Smooth muscle cell of trachea (primary cell): ENCODE measurements around the gene TMPRSS11B. TPM values are rescaled to one million over a fixed set of nuclear protein-coding genes. Genes with fewer than 3 reads are reported as not detected.

Experiments
- total RNA-seq: library from RNA; depleted of rRNA; stranded (reverse); fragments of >200 nt; gene quantifications from 2 replicates; pipeline ENCODE4 v1.2.1, GENCODE V29; 2014

The TMPRSS11B gene, protein sequence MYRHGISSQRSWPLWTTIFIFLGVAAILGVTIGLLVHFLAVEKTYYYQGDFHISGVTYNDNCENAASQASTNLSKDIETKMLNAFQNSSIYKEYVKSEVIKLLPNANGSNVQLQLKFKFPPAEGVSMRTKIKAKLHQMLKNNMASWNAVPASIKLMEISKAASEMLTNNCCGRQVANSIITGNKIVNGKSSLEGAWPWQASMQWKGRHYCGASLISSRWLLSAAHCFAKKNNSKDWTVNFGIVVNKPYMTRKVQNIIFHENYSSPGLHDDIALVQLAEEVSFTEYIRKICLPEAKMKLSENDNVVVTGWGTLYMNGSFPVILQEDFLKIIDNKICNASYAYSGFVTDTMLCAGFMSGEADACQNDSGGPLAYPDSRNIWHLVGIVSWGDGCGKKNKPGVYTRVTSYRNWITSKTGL
- total RNA-seq = not detected in 2 replicates

DNA sequence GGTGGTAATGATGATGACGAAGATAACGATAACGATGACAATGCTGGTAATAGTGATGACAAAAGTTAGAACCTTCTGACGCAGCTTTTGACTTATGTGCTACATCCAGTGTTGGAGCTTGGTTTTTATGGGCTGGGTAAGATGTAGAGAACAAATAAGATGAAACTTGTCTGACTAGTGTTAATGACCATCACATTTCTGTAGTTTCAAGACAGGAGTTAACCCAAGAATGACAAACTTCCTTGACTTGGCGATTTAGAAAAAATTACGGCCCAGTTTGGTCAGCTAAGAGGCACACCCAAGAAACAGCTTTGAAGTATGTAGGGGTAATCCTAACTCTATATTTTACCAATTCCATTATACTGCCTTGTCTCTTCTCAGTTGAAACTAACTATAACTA is at the start of gene TMPRSS11B:
Gene TMPRSS11B (minus strand): TSS at position 101 of the 400 bp plus-strand sequence. CDS start 136 bp downstream, outside the sequence.

Other genes starting within 250 kb of the TMPRSS11B start
- gene TMPRSS11F, start 115.8 kb downstream of the TMPRSS11B start, total RNA-seq = not detected in 2 replicates
- gene YTHDC1, start 104.4 kb upstream of the TMPRSS11B start, total RNA-seq = 35.2 and 37.8 TPM in 2 replicates
- gene TMPRSS11E, start 201.8 kb upstream of the TMPRSS11B start, total RNA-seq = not detected in 2 replicates